Heart right ventricle (tissue), 16 donors: Measurements from ENCODE around the gene FILIP1L. TPM values are rescaled to one million over a fixed set of nuclear protein-coding genes. Genes with fewer than 3 reads are reported as not detected.

Experiments
- ATAC-seq, 8 donors: fragments of 200-7000 bp; cut with Tn5 transposase; one replicate each; pipeline ENCODE4 v1.9.1; 2020; ENCODE audit warnings: mild to moderate bottlenecking in 8 of 8, moderate library complexity in 8 of 8, moderate number of reproducible peaks in 1 of 8
- DNase-seq, 2 donors: peaks; one replicate each; pipeline ENCODE4 v3.0.0-alpha.2; 2020
- H3K27ac ChIP-seq, 10 donors: fragments of 200-600 bp; sonication (generic) in 2 of 10; one replicate each; pipeline versions ENCODE4 v1.5.0 to v1.8.0; 2020 to 2022; ENCODE audit warnings: mild to moderate bottlenecking in 3 of 10
- H3K27me3 ChIP-seq, 7 donors: fragments of 200-600 bp; one replicate each; pipeline ENCODE4 v1.8.0; 2021 to 2022; ENCODE audit warnings: mild to moderate bottlenecking in 2 of 7
- H3K36me3 ChIP-seq, 9 donors: fragments of 200-600 bp; sonication (generic) in 1 of 9; one replicate each; pipeline versions ENCODE4 v1.5.0 to v1.8.0; 2020 to 2022; ENCODE audit warnings: mild to moderate bottlenecking in 2 of 9
- H3K4me1 ChIP-seq, 9 donors: fragments of 200-600 bp; sonication (generic) in 1 of 9; one replicate each; pipeline versions ENCODE4 v1.5.0 to v1.8.0; 2020 to 2022; ENCODE audit warnings: mild to moderate bottlenecking in 4 of 9
- H3K4me3 ChIP-seq, 10 donors: fragments of 200-600 bp; sonication (generic) in 2 of 10; one replicate each; pipeline versions ENCODE4 v1.5.0 to v1.8.0; 2020 to 2022; ENCODE audit warnings: mild to moderate bottlenecking in 7 of 10, moderate library complexity in 2 of 10
- H3K9me3 ChIP-seq, 11 donors: fragments of 200-600 bp in 10 of 11; sonication (generic) in 2 of 11; one replicate each; pipeline versions ENCODE4 v1.5.0 to v1.8.0; 2013 to 2022; ENCODE audit warnings: mild to moderate bottlenecking in 2 of 11, control low read depth in 1 of 11, moderate library complexity in 1 of 11
- WGBS, 2 donors: extraction: QIAGEN DNeasy Blood & Tissue Kit; methylation state at CpG; one replicate each; pipeline ENCODE4 v1.1.7; 2013; ENCODE audit warnings: inconsistent platforms in 1 of 2; 5-methylcytosine and 5-hydroxymethylcytosine counted together
- intact Hi-C, 10 donors: fragments of 100-400 bp; cut with DNase I; formaldehyde crosslinking; loops; one replicate each; pipeline versions ENCODE4 v1.11.1 to v1.14.2; 2022
- polyA plus RNA-seq, 2 donors: library from polyadenylated mRNA; stranded (reverse); fragments of 200-250 nt; gene quantifications; one replicate each; pipeline ENCODE4 v1.2.3, GENCODE V29; 2013
- total RNA-seq, 10 donors: library from RNA; stranded (reverse); fragmentation: NEBNext Ultra II Directional in 3 of 10; extraction: Animal tissue kit (Norgen Biotek cat#: 25700) in 3 of 10; gene quantifications; one replicate each; pipeline versions ENCODE4 v1.2.1 to v1.2.4, GENCODE V29; 2021 to 2023
- TF ChIP-seq, protein P1 (sequence below), 9 donors: fragments of 200-600 bp; sonication (generic) in 2 of 9; IDR thresholded peaks; one replicate each; pipeline versions ENCODE4 v1.5.0 to v1.8.0; 2021 to 2022; ENCODE audit warnings: antibody characterized with exemption in 9 of 9, mild to moderate bottlenecking in 5 of 9, moderate library complexity in 1 of 9
- donor health status: Arrhythmogenic right ventricular cardiomyopathy.
- donor health status: ischemic (EF 13 %, LVEDD 7.1; RV severe dilation, severe dysfunction).
- donor health status: healthy with polysubstance abuse.
- donor health status: DM: no; HTN: yes; CAD: no.
- donor health status: DM: no; HTN: no; CAD: no.
- donor health status: ischemic (EF 25% LVEDD 6.9; RV normal size, moderate dysfunction).
- donor health status: ischemic (EF 25% LVEDD 5.7; RV mildly dilated, moderate dysfunction).
- donor health status: healthy.
- donor health status: DM: yes; HTN: yes; CAD: no.
- donor health status: Ischemic cardiomyopathy.
- donor health status: ischemic (EF 35%, LVEDD 5.7; RV mildly dilated, moderate dysfunction).
- donor health status: nonischemic (EF 11% LVEDD 7.7; RV severe dilation, severe dysfunction).
- donor health status: DM: yes; HTN: yes; CAD: no.
- donor health status: PGD.
- donor health status: ischemic (EF 29% LVEDD 5.4; RV normal size, mild dysfunction).
- donor health status: nonischemic (EF 23%, LVEDD 6.1; RV moderate dilation, normal function).

Gene FILIP1L
- total and polyA plus RNA-seq, 12 donors: 15.9 to 134 (median 64.3) TPM

DNA sequence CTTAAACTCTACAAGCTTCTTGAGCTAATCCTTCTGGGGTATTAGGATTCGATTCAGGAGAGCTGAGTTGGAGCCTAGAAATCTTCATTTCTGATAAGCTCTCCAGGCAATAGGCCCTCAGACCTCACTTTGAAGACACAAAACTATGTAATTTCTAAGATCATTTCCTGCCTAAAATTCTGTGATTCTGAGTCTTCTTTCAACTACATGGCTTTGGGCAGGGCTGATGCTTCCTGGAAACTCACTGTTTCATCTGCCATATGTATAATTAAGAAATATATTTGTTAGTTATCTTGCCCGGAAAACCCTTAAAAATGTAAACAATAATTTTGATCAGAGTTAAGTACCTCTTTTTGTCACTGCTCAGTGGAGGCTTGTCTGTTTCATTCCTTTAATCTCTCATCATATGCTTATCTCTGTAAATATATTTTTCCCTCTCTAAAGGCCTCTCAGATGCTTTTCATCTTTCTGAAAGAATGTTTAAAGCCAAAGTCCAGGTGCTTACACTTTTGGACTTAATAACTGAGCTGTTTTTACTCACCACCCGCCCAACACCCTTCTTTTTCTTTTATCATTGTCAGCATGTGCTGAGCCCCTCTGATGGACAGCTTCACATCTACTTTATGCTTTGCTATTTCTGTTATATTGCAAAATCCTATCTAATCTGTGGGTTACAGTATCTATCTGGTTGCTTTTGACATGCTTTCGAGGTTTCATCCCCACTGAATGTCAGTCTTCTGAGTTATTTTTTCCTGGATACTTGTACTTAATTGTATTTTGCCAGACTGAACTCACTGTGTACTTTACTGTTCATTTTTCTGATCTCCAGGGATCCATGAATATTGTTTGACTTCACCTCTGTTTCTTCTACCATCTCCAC lies 38.2 kb downstream of the FILIP1L start:
- no peak for ATAC-seq
- peak overlapping the region in 8 of 10 donors; percentile 5 to 82 (median 62) for H3K27ac ChIP-seq
- intact Hi-C loops: loop anchor here in 2 of 10 donors (10.0 kb wide), 1 partner anchor 89 kb away; no protein-coding TSS in a partner anchor
- DNase-seq: no peak
- no peaks in the 10 kb centered on the region for H3K27me3 ChIP-seq
- H3K9me3 ChIP-seq: no peaks in the 10 kb centered on the region
- peaks cover 0 to 59% (median 44%) of the 10 kb centered on the region in 9 donors for H3K4me1 ChIP-seq
- H3K4me3 ChIP-seq: no peak overlapping the region
- TF ChIP-seq, protein P1, sequence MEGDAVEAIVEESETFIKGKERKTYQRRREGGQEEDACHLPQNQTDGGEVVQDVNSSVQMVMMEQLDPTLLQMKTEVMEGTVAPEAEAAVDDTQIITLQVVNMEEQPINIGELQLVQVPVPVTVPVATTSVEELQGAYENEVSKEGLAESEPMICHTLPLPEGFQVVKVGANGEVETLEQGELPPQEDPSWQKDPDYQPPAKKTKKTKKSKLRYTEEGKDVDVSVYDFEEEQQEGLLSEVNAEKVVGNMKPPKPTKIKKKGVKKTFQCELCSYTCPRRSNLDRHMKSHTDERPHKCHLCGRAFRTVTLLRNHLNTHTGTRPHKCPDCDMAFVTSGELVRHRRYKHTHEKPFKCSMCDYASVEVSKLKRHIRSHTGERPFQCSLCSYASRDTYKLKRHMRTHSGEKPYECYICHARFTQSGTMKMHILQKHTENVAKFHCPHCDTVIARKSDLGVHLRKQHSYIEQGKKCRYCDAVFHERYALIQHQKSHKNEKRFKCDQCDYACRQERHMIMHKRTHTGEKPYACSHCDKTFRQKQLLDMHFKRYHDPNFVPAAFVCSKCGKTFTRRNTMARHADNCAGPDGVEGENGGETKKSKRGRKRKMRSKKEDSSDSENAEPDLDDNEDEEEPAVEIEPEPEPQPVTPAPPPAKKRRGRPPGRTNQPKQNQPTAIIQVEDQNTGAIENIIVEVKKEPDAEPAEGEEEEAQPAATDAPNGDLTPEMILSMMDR (IDR thresholded peaks at IDR 0.05): no peak
- no peaks in the 10 kb centered on the region for H3K36me3 ChIP-seq
- 66 to 68% methylated on average over 4 of the region's 4 CpGs for WGBS, 2 donors

DNA sequence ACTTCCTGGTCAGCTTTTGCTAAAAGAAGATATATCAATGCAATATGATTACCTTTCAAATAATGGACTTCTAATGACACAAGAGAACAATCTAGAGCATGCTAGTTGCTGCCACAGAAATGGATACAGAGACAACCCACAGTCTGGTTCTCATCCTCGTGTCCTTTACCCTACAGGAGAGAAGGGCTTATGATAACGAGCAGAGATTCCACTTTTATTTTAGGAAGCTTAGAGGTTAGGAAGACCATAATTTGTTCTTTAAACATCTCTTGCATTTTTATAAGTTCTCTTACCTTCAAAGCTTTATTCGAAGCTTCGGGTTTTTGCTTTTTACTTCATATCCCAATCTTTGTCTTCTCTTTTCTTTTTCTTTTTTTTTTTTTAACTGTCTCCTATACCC lies 39.1 kb downstream of the FILIP1L start:
- 77 to 79% methylated on average over 4 of the region's 4 CpGs for WGBS, 2 donors
- H3K27me3 ChIP-seq: no peaks in the 10 kb centered on the region
- intact Hi-C loops: loop anchor here in 2 of 10 donors (10.0 kb wide), 1 partner anchor 90 kb away; no protein-coding TSS in a partner anchor
- no peaks in the 10 kb centered on the region for H3K36me3 ChIP-seq
- no peak overlapping the region for H3K4me3 ChIP-seq
- TF ChIP-seq, protein P1 (IDR thresholded peaks at IDR 0.05): no peak
- ATAC-seq (no peak), DNase-seq (no peak)
- H3K4me1 ChIP-seq: peaks cover 0 to 64% (median 44%) of the 10 kb centered on the region in 9 donors
- peak overlapping the region in 7 of 10 donors; percentile 30 to 87 (median 78) for H3K27ac ChIP-seq
- no peaks in the 10 kb centered on the region for H3K9me3 ChIP-seq

DNA sequence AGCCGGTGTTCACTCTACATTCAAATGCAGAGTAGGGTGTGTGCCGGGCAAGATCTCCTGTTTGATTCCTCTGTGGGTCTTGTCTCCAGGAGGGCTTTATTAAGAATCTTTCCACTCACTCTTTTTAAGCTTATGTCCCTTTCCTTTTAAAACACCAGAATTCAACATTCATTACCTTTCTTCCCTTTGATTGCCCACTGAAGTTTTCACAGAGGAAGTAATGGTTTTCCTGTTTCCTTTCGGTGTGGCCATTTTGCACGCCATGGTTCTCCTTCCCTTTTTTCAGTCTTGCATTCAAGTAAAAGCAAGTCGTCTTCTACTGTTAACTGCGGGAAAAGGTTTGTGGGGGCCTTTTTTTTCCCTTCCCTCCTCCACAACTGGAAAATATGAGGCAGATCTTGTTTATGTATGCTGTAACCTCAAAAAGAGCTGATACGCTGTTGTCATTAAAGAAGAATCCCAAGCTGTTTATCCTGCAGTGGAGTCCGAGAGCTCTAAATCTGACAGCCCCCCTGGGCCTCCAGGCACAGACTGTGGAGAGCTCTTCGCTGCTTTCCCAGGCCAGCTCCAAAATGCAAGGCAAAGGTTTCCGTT lies 40.5 kb downstream of the FILIP1L start:
- TF ChIP-seq, protein P1 (IDR thresholded peaks at IDR 0.05): no peak
- WGBS, 2 donors: 55 to 65% methylated on average over 10 of the region's 10 CpGs
- no peaks in the 10 kb centered on the region for H3K9me3 ChIP-seq
- no peaks in the 10 kb centered on the region for H3K27me3 ChIP-seq
- peak overlapping the region; percentile 24 to 87 (median 66) for H3K27ac ChIP-seq
- H3K4me1 ChIP-seq: peaks cover 0 to 72% (median 55%) of the 10 kb centered on the region in 9 donors
- H3K36me3 ChIP-seq: no peaks in the 10 kb centered on the region
- DNase-seq (peak; percentile 32 to 67), ATAC-seq (peak in 7 of 8 donors; percentile 50 to 85 (median 72))
- intact Hi-C loops: loop anchor here in 3 of 10 donors (5.0 to 10.0 kb wide), 2 partner anchors 91 to 93 kb away; no protein-coding TSS in a partner anchor
- peak overlapping the region in 1 of 10 donors; percentile 15 for H3K4me3 ChIP-seq

DNA sequence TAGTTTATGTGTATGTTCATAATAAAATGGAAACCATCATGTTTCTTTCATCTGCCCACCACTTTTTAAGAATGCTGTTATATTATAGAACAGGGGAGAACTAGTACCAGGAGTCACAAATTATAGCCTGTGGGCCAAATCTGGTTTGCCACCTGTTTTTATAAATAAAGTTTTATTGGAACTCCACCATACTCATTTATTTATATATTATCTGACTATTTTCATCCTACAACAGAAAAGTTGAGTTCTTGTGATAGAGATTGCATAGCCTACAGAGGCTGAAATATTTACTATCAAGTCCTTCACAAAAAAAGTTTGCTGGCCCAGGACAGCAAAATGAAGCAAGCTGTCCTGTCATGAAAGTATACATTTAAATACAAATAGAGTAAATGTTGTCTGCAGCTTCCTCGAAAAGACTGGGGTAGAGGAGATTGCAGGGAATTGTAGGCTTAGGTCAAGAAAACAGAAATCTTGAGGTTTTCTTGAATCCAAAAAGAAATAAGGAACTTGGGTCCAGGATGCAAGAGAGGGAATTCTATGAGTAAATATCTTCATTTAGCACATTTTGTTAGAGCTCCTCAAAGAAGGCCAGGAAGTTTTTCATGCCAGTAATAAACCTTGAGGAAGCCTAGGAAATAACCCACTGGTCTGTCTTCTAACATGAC lies 41.1 kb downstream of the FILIP1L start:
- 89 to 91% methylated on average over 1 of the region's 1 CpG for WGBS, 2 donors
- DNase-seq (no peak), ATAC-seq (no peak)
- intact Hi-C loops: loop anchor here in 3 of 10 donors (5.0 to 10.0 kb wide), 2 partner anchors 92 to 94 kb away; no protein-coding TSS in a partner anchor
- no peaks in the 10 kb centered on the region for H3K27me3 ChIP-seq
- peak overlapping the region; percentile 24 to 87 (median 66) for H3K27ac ChIP-seq
- TF ChIP-seq, protein P1 (IDR thresholded peaks at IDR 0.05): no peak
- H3K36me3 ChIP-seq: no peaks in the 10 kb centered on the region
- peak overlapping the region in 1 of 10 donors; percentile 15 for H3K4me3 ChIP-seq
- peaks cover 0 to 72% (median 55%) of the 10 kb centered on the region in 9 donors for H3K4me1 ChIP-seq
- H3K9me3 ChIP-seq: no peaks in the 10 kb centered on the region
